ENCODE results near the gene UNC13C. TPM values are rescaled to one million over a fixed set of nuclear protein-coding genes. Genes with fewer than 3 reads are reported as not detected.

UNC13C gene
- total and polyA plus RNA-seq, 2 experiments from 2014 or later, result not detected

- H3K4me1 ChIP-seq (ENCODE audit: insufficient read depth), result no peaks in the 10 kb centered on the region
- no peaks in the 10 kb centered on the region for H3K9me2 ChIP-seq (ENCODE audit: insufficient read depth)
- H3K27me3 ChIP-seq (replicated peaks; ENCODE audit: insufficient read depth), result no peaks in the 10 kb centered on the region
- no peak for TF ChIP-seq EZH2phosphoT487 (IDR thresholded peaks at IDR 0.05; ENCODE audit: insufficient read depth, low read depth)
- no peak for TF ChIP-seq EZH2 (IDR thresholded peaks at IDR 0.05; ENCODE audit: insufficient read depth, poor library complexity, severe bottlenecking)
- no peak overlapping the region for H3K4me3 ChIP-seq
- WGBS, 2 experiments (ENCODE audit: low coverage in 1 of 2, low lambda C conversion rate in 2 of 2, missing lambda C conversion rate in 2 of 2), result 9 to 10% methylated on average over 3 of the region's 3 CpGs
- no peak for DNase-seq
- H3K4me2 ChIP-seq (ENCODE audit: unreplicated experiment), result no peak overlapping the region
- H3K27ac ChIP-seq, result no peak overlapping the region
- no peaks in the 10 kb centered on the region for H3K79me2 ChIP-seq (ENCODE audit: insufficient read depth)
- in situ Hi-C loops (cut with MboI), result no loop called here
- H3K9ac ChIP-seq, result no peak overlapping the region
- H3K9me3 ChIP-seq (ENCODE audit: low read depth), result no peaks in the 10 kb centered on the region
- H3K36me3 ChIP-seq (ENCODE audit: low read depth), result no peaks in the 10 kb centered on the region
- H3F3A ChIP-seq (ENCODE audit: insufficient read depth), result no peaks in the 10 kb centered on the region
- H2AFZ ChIP-seq, result no peak overlapping the region
- H4K20me1 ChIP-seq (ENCODE audit: insufficient read depth), result no peaks in the 10 kb centered on the region
Measured at GRCh38 chr15:54066403-54066802, 88.2 kb downstream of the UNC13C start.

GRCh38 chr15:54082836-54083492 lies 104.7 kb downstream of the UNC13C start:
- Histone ChIP-seq H2AFZ (no peak overlapping the region), H3K9ac (no peak overlapping the region), H3K4me3 (no peak overlapping the region), H3F3A (ENCODE audit: insufficient read depth) (no peaks in the 10 kb centered on the region), H3K4me1 (ENCODE audit: insufficient read depth) (no peaks in the 10 kb centered on the region), H3K36me3 (ENCODE audit: low read depth) (no peaks in the 10 kb centered on the region), H3K27ac (no peak overlapping the region), H3K4me2 (ENCODE audit: unreplicated experiment) (no peak overlapping the region), H3K27me3 (replicated peaks; ENCODE audit: insufficient read depth) (no peaks in the 10 kb centered on the region), H4K20me1 (ENCODE audit: insufficient read depth) (no peaks in the 10 kb centered on the region), H3K79me2 (ENCODE audit: insufficient read depth) (no peaks in the 10 kb centered on the region), H3K9me3 (ENCODE audit: low read depth) (no peaks in the 10 kb centered on the region), H3K9me2 (ENCODE audit: insufficient read depth) (no peaks in the 10 kb centered on the region)
- DNase-seq, result peak; percentile 10
- WGBS, 2 experiments (ENCODE audit: low coverage in 1 of 2, low lambda C conversion rate in 2 of 2, missing lambda C conversion rate in 2 of 2), result 7 to 8% methylated on average over 7 of the region's 7 CpGs
- in situ Hi-C loops (cut with MboI), result no loop called here
- TF ChIP-seq EZH2 (IDR thresholded peaks at IDR 0.05; ENCODE audit: insufficient read depth, poor library complexity, severe bottlenecking) (no peak), EZH2phosphoT487 (IDR thresholded peaks at IDR 0.05; ENCODE audit: insufficient read depth, low read depth) (no peak)

- Histone ChIP-seq H3K4me1 (ENCODE audit: insufficient read depth) (no peaks in the 10 kb centered on the region), H2AFZ (no peak overlapping the region), H3K27me3 (replicated peaks; ENCODE audit: insufficient read depth) (no peaks in the 10 kb centered on the region), H3K27ac (no peak overlapping the region), H3K36me3 (ENCODE audit: low read depth) (no peaks in the 10 kb centered on the region), H4K20me1 (ENCODE audit: insufficient read depth) (no peaks in the 10 kb centered on the region), H3K4me3 (no peak overlapping the region), H3K9me3 (ENCODE audit: low read depth) (no peaks in the 10 kb centered on the region), H3K9me2 (ENCODE audit: insufficient read depth) (no peaks in the 10 kb centered on the region), H3K9ac (no peak overlapping the region), H3F3A (ENCODE audit: insufficient read depth) (no peaks in the 10 kb centered on the region), H3K4me2 (ENCODE audit: unreplicated experiment) (no peak overlapping the region), H3K79me2 (ENCODE audit: insufficient read depth) (no peaks in the 10 kb centered on the region)
- 9 to 16% methylated on average over 4 of the region's 4 CpGs for WGBS, 2 experiments (ENCODE audit: low coverage in 1 of 2, low lambda C conversion rate in 2 of 2, missing lambda C conversion rate in 2 of 2)
- in situ Hi-C loops (cut with MboI), result no loop called here
- no peak for TF ChIP-seq EZH2 (IDR thresholded peaks at IDR 0.05; ENCODE audit: insufficient read depth, poor library complexity, severe bottlenecking)
- no peak for TF ChIP-seq EZH2phosphoT487 (IDR thresholded peaks at IDR 0.05; ENCODE audit: insufficient read depth, low read depth)
- no peak for DNase-seq
Measured at GRCh38 chr15:54083501-54083900, 105.3 kb downstream of the UNC13C start.

GRCh38 chr15:54083991-54084390 lies 105.8 kb downstream of the UNC13C start:
- in situ Hi-C loops (cut with MboI), result no loop called here
- no peaks in the 10 kb centered on the region for H3K4me1 ChIP-seq (ENCODE audit: insufficient read depth)

More at GRCh38 chr15:54083991-54084390, 105.8 kb downstream of the UNC13C start:
- Histone ChIP-seq H3K79me2 (ENCODE audit: insufficient read depth) (no peaks in the 10 kb centered on the region), H3K9me3 (ENCODE audit: low read depth) (no peaks in the 10 kb centered on the region), H3K9me2 (ENCODE audit: insufficient read depth) (no peaks in the 10 kb centered on the region), H3K36me3 (ENCODE audit: low read depth) (no peaks in the 10 kb centered on the region), H3K4me3 (no peak overlapping the region), H4K20me1 (ENCODE audit: insufficient read depth) (no peaks in the 10 kb centered on the region), H3K4me2 (ENCODE audit: unreplicated experiment) (no peak overlapping the region), H3K27me3 (replicated peaks; ENCODE audit: insufficient read depth) (no peaks in the 10 kb centered on the region), H3F3A (ENCODE audit: insufficient read depth) (no peaks in the 10 kb centered on the region), H2AFZ (no peak overlapping the region), H3K27ac (no peak overlapping the region), H3K9ac (no peak overlapping the region)
- DNase-seq, result no peak
- TF ChIP-seq EZH2phosphoT487 (IDR thresholded peaks at IDR 0.05; ENCODE audit: insufficient read depth, low read depth), result no peak
- TF ChIP-seq EZH2 (IDR thresholded peaks at IDR 0.05; ENCODE audit: insufficient read depth, poor library complexity, severe bottlenecking), result no peak
- WGBS, 2 experiments (ENCODE audit: low coverage in 1 of 2, low lambda C conversion rate in 2 of 2, missing lambda C conversion rate in 2 of 2), result 12 to 15% methylated on average over 7 of the region's 7 CpGs
